GM12892 (cell line): ENCODE results near the gene KLF6.

ENCODE experiments used
- POLR2A ChIP-seq: IDR thresholded peaks from 2 replicates; pipeline ENCODE4 v1.6.1; 2011; ENCODE audit warnings: low read depth, low read length, control low read depth
- POLR2AphosphoS5 ChIP-seq: IDR thresholded peaks from 2 replicates; pipeline ENCODE4 v1.6.1; 2011; ENCODE audit warnings: low read depth, low read length, control low read depth
- TAF1 ChIP-seq: IDR thresholded peaks from 2 replicates; pipeline ENCODE4 v1.6.1; 2011; ENCODE audit warnings: low read depth, mild to moderate bottlenecking, control low read depth, low read length, borderline replicate concordance

GRCh38 chr10:3755440-3756359 is 29.3 kb downstream of the KLF6 start:
- TF ChIP-seq POLR2A (no peak), POLR2AphosphoS5 (no peak), TAF1 (no peak)
